Measurements from ENCODE around the gene RNASEH2A. TPM values are rescaled to one million over a fixed set of nuclear protein-coding genes. Genes with fewer than 3 reads are reported as not detected.
"Not testable (repeated sequence)": the region's sequence is repeated elsewhere in the genome, so short reads cannot be mapped to it uniquely, and the experiment has no call there.

The RNASEH2A gene
- total RNA-seq, 1 donor from 2014 or later, result 37.4 TPM

- TF ChIP-seq CTCF (IDR thresholded peaks at IDR 0.05; ENCODE audit: unreplicated experiment), result no peak
- peaks cover 8% of the 10 kb centered on the region for H3K4me1 Mint-ChIP-seq (ENCODE audit: low read depth)
- peak overlapping the region; percentile 61 for H3K27ac Mint-ChIP-seq
- DNase-seq (ENCODE audit: low spot score, unreplicated experiment), result peak; percentile 66
- peaks cover 61% of the 10 kb centered on the region for H3K27me3 Mint-ChIP-seq
- H3K4me3 Mint-ChIP-seq (ENCODE audit: low read depth), result peak overlapping the region; percentile 60
- H3K36me3 Mint-ChIP-seq (ENCODE audit: insufficient read depth), result no peaks in the 10 kb centered on the region
- no peaks in the 10 kb centered on the region for H3K9me3 Mint-ChIP-seq (ENCODE audit: low read depth)
Observed at GRCh38 chr19:12841094-12841493, 34.7 kb downstream of the RNASEH2A start.

GRCh38 chr19:12842511-12842910 is 36.1 kb downstream of the RNASEH2A start:
- Mint-ChIP-seq H3K36me3 (ENCODE audit: insufficient read depth) (no peaks in the 10 kb centered on the region), H3K27me3 (peaks cover 55% of the 10 kb centered on the region), H3K9me3 (ENCODE audit: low read depth) (no peaks in the 10 kb centered on the region), H3K27ac (no peak overlapping the region), H3K4me1 (ENCODE audit: low read depth) (peaks cover 8% of the 10 kb centered on the region), H3K4me3 (ENCODE audit: low read depth) (no peak overlapping the region)
- no peak for DNase-seq (ENCODE audit: low spot score, unreplicated experiment)
- TF ChIP-seq CTCF (IDR thresholded peaks at IDR 0.05; ENCODE audit: unreplicated experiment), result no peak

- Mint-ChIP-seq H3K27ac (no peak overlapping the region), H3K27me3 (peaks cover 56% of the 10 kb centered on the region), H3K4me1 (ENCODE audit: low read depth) (peaks cover 8% of the 10 kb centered on the region), H3K4me3 (ENCODE audit: low read depth) (no peak overlapping the region), H3K36me3 (ENCODE audit: insufficient read depth) (no peaks in the 10 kb centered on the region), H3K9me3 (ENCODE audit: low read depth) (no peaks in the 10 kb centered on the region)
- TF ChIP-seq CTCF (IDR thresholded peaks at IDR 0.05; ENCODE audit: unreplicated experiment), result no peak
- DNase-seq (ENCODE audit: low spot score, unreplicated experiment), result no peak
Observed at GRCh38 chr19:12843328-12843727, 36.9 kb downstream of the RNASEH2A start.

GRCh38 chr19:12843999-12844732 is 37.8 kb downstream of the RNASEH2A start:
- DNase-seq (ENCODE audit: low spot score, unreplicated experiment), result no peak
- Mint-ChIP-seq H3K36me3 (ENCODE audit: insufficient read depth) (no peaks in the 10 kb centered on the region), H3K4me1 (ENCODE audit: low read depth) (peaks cover 8% of the 10 kb centered on the region), H3K9me3 (ENCODE audit: low read depth) (no peaks in the 10 kb centered on the region), H3K4me3 (ENCODE audit: low read depth) (no peak overlapping the region), H3K27me3 (peaks cover 55% of the 10 kb centered on the region), H3K27ac (no peak overlapping the region)
- TF ChIP-seq CTCF (IDR thresholded peaks at IDR 0.05; ENCODE audit: unreplicated experiment), result no peak

GRCh38 chr19:12846613-12847012 is 40.2 kb downstream of the RNASEH2A start:
- DNase-seq (ENCODE audit: low spot score, unreplicated experiment); H3K9me3 Mint-ChIP-seq (ENCODE audit: low read depth); H3K27ac Mint-ChIP-seq; H3K4me1 Mint-ChIP-seq (ENCODE audit: low read depth); H3K4me3 Mint-ChIP-seq (ENCODE audit: low read depth); H3K36me3 Mint-ChIP-seq (ENCODE audit: insufficient read depth): not testable (repeated sequence)
- H3K27me3 Mint-ChIP-seq, result peaks cover 33% of the 10 kb centered on the region

Measured in progenitor cell of endocrine pancreas (in vitro differentiated cells).